GM23338 (cell line): ENCODE measurements around the gene TSPAN4. TPM values are rescaled to one million over a fixed set of nuclear protein-coding genes. Genes with fewer than 3 reads are reported as not detected.

Source experiments
- ATAC-seq: fragments of 200-7000 bp; cut with Tn5 transposase; 3 replicates; pipeline ENCODE4 v1.9.1; 2020
- DNase-seq: peaks from one replicate; pipeline ENCODE4 v3.0.0-alpha.2; 2015; ENCODE audit warnings: low spot score
- H2AFZ ChIP-seq: fragments of 200-600 bp; sonication (generic); 2 replicates; pipeline ENCODE4 v1.8.0; 2016; ENCODE audit warnings: antibody characterized with exemption, mild to moderate bottlenecking, moderate library complexity
- H3F3A ChIP-seq: fragments of 200-600 bp; sonication (generic); replicated peaks from 2 replicates; pipeline ENCODE4 v1.8.0; 2017; ENCODE audit warnings: antibody characterized with exemption, mixed run types, low read depth
- H3K27ac ChIP-seq: fragments of 200-600 bp; sonication (generic); 2 replicates; pipeline ENCODE4 v1.6.1; 2016; ENCODE audit warnings: low read depth
- H3K27me3 ChIP-seq: fragments of 200-600 bp; sonication (generic); 2 replicates; pipeline ENCODE4 v1.8.0; 2016; ENCODE audit warnings: mild to moderate bottlenecking, mixed run types, moderate library complexity; ENCODE audit not compliant: insufficient read depth
- H3K36me3 ChIP-seq: fragments of 200-600 bp; sonication (generic); 2 replicates; pipeline ENCODE4 v1.8.0; 2016; ENCODE audit warnings: mild to moderate bottlenecking; ENCODE audit not compliant: insufficient read depth
- H3K4me1 ChIP-seq: fragments of 200-600 bp; sonication (generic); 2 replicates; pipeline ENCODE4 v1.8.0; 2016; ENCODE audit warnings: mild to moderate bottlenecking, moderate library complexity; ENCODE audit not compliant: insufficient read depth
- H3K4me2 ChIP-seq: fragments of 200-600 bp; sonication (generic); 2 replicates; pipeline ENCODE4 v1.7.1; 2017; ENCODE audit warnings: mixed run types
- H3K4me3 ChIP-seq: fragments of 200-600 bp; sonication (generic); 2 replicates; pipeline ENCODE4 v1.6.1; 2016; ENCODE audit warnings: mixed run types
- H3K79me2 ChIP-seq: fragments of 200-600 bp; sonication (generic); replicated peaks from 2 replicates; pipeline ENCODE4 v1.8.0; 2017; ENCODE audit warnings: mild to moderate bottlenecking; ENCODE audit not compliant: insufficient read depth
- H3K9me2 ChIP-seq: fragments of 200-600 bp; sonication (generic); 2 replicates; pipeline ENCODE4 v1.8.0; 2017; ENCODE audit not compliant: insufficient read depth
- H4K20me1 ChIP-seq: fragments of 200-600 bp; sonication (generic); replicated peaks from 2 replicates; pipeline ENCODE4 v1.8.0; 2017; ENCODE audit warnings: mild to moderate bottlenecking; ENCODE audit not compliant: insufficient read depth
- H3K27ac Mint-ChIP-seq: 2 replicates; pipeline ENCODE4 v1.8.0; 2020; ENCODE audit warnings: inconsistent platforms, mild to moderate bottlenecking, moderate library complexity, mixed read lengths
- H3K27me3 Mint-ChIP-seq: 3 replicates; pipeline ENCODE4 v1.8.0; 2022; ENCODE audit warnings: low read depth, mild to moderate bottlenecking, moderate library complexity, mixed read lengths, inconsistent platforms; ENCODE audit not compliant: insufficient read depth, poor library complexity
- H3K36me3 Mint-ChIP-seq: 3 replicates; pipeline ENCODE4 v1.8.0; 2021; ENCODE audit warnings: low read depth, mild to moderate bottlenecking, inconsistent platforms, moderate library complexity, mixed read lengths
- H3K4me1 Mint-ChIP-seq: 3 replicates; pipeline ENCODE4 v1.8.0; 2020; ENCODE audit warnings: mild to moderate bottlenecking, inconsistent platforms, mixed read lengths
- H3K4me3 Mint-ChIP-seq: 3 replicates; pipeline ENCODE4 v1.8.0; 2021; ENCODE audit warnings: moderate library complexity, mild to moderate bottlenecking, inconsistent platforms, mixed read lengths
- H3K9me3 Mint-ChIP-seq: 3 replicates; pipeline ENCODE4 v1.8.0; 2020; ENCODE audit warnings: moderate library complexity, mild to moderate bottlenecking, inconsistent platforms, mixed read lengths
- CTCF ChIP-seq, 2 experiments: fragments of 200-600 bp in 1 of 2; sonication (generic) in 1 of 2; conservative IDR thresholded peaks; 2 replicates each; pipeline versions ENCODE4 v1.5.1 to v1.6.1; 2016 to 2017; ENCODE audit warnings: antibody characterized with exemption in 2 of 2, low read depth in 2 of 2, mild to moderate bottlenecking in 2 of 2, moderate library complexity in 1 of 2
- EZH2 ChIP-seq: fragments of 200-600 bp; sonication (generic); IDR thresholded peaks from one replicate; pipeline ENCODE4 v1.8.0; 2017; ENCODE audit warnings: antibody characterized with exemption, mild to moderate bottlenecking, low read depth; ENCODE audit not compliant: unreplicated experiment
- JUNB ChIP-seq: IDR thresholded peaks from one replicate; pipeline ENCODE4 v1.6.1; 2016; ENCODE audit warnings: antibody characterized with exemption; ENCODE audit not compliant: unreplicated experiment
- NANOG ChIP-seq: IDR thresholded peaks from 2 replicates; pipeline ENCODE4 v1.6.1; 2016; ENCODE audit warnings: antibody characterized with exemption, borderline replicate concordance
- POLR2AphosphoS5 ChIP-seq: IDR thresholded peaks from 2 replicates; pipeline ENCODE4 v1.6.1; 2016; ENCODE audit warnings: antibody characterized with exemption, low read depth
- STAT1 ChIP-seq: IDR thresholded peaks from one replicate; pipeline ENCODE4 v1.6.1; 2016; ENCODE audit warnings: antibody characterized with exemption; ENCODE audit not compliant: unreplicated experiment
- ZNF114 ChIP-seq: fragments of 250-450 bp; sonication (Bioruptor Pico); IDR thresholded peaks from 2 replicates; pipeline ENCODE4 v1.5.0; 2020; ENCODE audit warnings: mild to moderate bottlenecking, moderate library complexity
- ZNF462 ChIP-seq: fragments of 250-450 bp; sonication (Bioruptor Pico); IDR thresholded peaks from 2 replicates; pipeline ENCODE4 v1.5.0; 2020; ENCODE audit warnings: mild to moderate bottlenecking, moderate library complexity
- polyA plus RNA-seq: library from polyadenylated mRNA; unstranded; fragments of >200 nt; fragmentation: Nextera tagmentation; extraction: Ambion mirVana; gene quantifications from 2 replicates; pipeline ENCODE4 v1.2.1, GENCODE V29; 2016
- total RNA-seq: library from RNA; depleted of rRNA; stranded (reverse); fragments of >200 nt; shearing (Covaris generic); gene quantifications from 2 replicates; pipeline ENCODE4 v1.2.3, GENCODE V29; 2014
- TF ChIP-seq, protein P1 (sequence below): IDR thresholded peaks from one replicate; pipeline ENCODE4 v1.6.1; 2018; ENCODE audit warnings: antibody characterized with exemption; ENCODE audit not compliant: unreplicated experiment

TSPAN4 gene
- total and polyA plus RNA-seq, 2 experiments from 2014 or later, result 76.8 to 150 TPM

DNA sequence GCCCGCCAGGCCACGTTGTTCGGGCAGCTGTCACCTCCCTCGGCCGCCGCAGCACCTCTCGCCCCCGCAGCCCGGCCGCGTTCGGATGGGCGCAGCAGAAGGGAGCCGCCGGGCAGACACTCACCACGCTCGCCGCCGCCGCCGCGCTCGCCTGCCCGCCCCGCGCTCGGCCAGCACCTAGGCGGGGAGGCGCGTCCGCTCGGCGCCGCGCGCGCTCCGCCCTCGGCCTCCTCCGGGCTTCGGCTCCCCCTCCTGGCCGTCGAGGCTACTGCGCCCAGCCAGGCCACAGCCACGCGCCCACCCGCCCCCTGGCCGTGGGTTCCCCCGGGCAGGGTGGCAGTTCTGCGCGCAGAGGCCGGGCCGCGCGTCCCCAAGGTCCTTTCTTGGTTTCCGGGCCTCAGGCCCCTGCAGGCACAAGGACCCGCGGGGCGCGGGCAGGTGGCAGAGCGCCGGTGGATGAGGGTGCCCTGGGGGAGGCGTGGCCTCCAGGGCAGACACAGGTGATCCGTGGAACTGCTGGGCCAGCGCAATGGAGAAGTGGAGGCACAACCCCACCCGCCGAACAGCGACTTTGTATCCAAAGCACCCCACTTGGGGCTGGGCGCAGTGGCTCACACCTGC lies 44.4 kb upstream of the TSPAN4 start, which contains the start of gene SLC25A22:
Gene SLC25A22 (minus strand): TSS at position 189 of the 621 bp plus-strand sequence. CDS start 3,275 bp downstream, outside the sequence.
- H3K27ac ChIP-seq, result peak within 1 kb of the TSS; percentile 69; the same call in 1 of the 2 replicates
- peaks cover 16% of the 10 kb centered on the region; the same call in 2 of the 3 replicates for H3K4me1 Mint-ChIP-seq
- H4K20me1 ChIP-seq, result no peaks in the 10 kb centered on the region
- DNase-seq (peak; percentile 90), ATAC-seq (peak; percentile 61)
- TF ChIP-seq, protein P1, sequence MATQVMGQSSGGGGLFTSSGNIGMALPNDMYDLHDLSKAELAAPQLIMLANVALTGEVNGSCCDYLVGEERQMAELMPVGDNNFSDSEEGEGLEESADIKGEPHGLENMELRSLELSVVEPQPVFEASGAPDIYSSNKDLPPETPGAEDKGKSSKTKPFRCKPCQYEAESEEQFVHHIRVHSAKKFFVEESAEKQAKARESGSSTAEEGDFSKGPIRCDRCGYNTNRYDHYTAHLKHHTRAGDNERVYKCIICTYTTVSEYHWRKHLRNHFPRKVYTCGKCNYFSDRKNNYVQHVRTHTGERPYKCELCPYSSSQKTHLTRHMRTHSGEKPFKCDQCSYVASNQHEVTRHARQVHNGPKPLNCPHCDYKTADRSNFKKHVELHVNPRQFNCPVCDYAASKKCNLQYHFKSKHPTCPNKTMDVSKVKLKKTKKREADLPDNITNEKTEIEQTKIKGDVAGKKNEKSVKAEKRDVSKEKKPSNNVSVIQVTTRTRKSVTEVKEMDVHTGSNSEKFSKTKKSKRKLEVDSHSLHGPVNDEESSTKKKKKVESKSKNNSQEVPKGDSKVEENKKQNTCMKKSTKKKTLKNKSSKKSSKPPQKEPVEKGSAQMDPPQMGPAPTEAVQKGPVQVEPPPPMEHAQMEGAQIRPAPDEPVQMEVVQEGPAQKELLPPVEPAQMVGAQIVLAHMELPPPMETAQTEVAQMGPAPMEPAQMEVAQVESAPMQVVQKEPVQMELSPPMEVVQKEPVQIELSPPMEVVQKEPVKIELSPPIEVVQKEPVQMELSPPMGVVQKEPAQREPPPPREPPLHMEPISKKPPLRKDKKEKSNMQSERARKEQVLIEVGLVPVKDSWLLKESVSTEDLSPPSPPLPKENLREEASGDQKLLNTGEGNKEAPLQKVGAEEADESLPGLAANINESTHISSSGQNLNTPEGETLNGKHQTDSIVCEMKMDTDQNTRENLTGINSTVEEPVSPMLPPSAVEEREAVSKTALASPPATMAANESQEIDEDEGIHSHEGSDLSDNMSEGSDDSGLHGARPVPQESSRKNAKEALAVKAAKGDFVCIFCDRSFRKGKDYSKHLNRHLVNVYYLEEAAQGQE, result no peak
- TF ChIP-seq JUNB (no peak), STAT1 (no peak), NANOG (no peak), ZNF462 (CRISPR knock-in tag) (no peak), ZNF114 (CRISPR knock-in tag) (no peak), POLR2AphosphoS5 (peak; percentile 30; the same call in 1 of the 2 replicates), EZH2 (no peak), CTCF (conservative IDR thresholded peaks at IDR 0.05; ENCODE audit: low read depth in 2 of 2) (peak; percentile 61 to 73)
- peak within 1 kb of the TSS; percentile 81 for H3K4me3 Mint-ChIP-seq
- H3K4me1 ChIP-seq, result peaks cover 8% of the 10 kb centered on the region; the same call in 1 of the 2 replicates
- H2AFZ ChIP-seq, result peak within 1 kb of the TSS; percentile 52; the same call in 1 of the 2 replicates
- H3K4me2 ChIP-seq, result peak within 1 kb of the TSS; percentile 95
- H3K36me3 ChIP-seq, result no peaks in the 10 kb centered on the region
- H3K27ac Mint-ChIP-seq, result no peak within 1 kb of the TSS
- H3K27me3 Mint-ChIP-seq, result peaks cover 5% of the 10 kb centered on the region
- no peaks in the 10 kb centered on the region for H3K9me2 ChIP-seq
- no peaks in the 10 kb centered on the region for H3K27me3 ChIP-seq
- no peaks in the 10 kb centered on the region for H3K9me3 Mint-ChIP-seq
- peak within 1 kb of the TSS; percentile 86 for H3K4me3 ChIP-seq
- H3K79me2 ChIP-seq, result no peaks in the 10 kb centered on the region; the same call in 1 of the 2 replicates
- peaks cover 14% of the 10 kb centered on the region for H3F3A ChIP-seq
- H3K36me3 Mint-ChIP-seq, result peaks cover 6% of the 10 kb centered on the region; the same call in 1 of the 3 replicates
